GM19351 (cell line): ENCODE measurements around the gene PLD4.
"Not testable (repeated sequence)": the region's sequence is repeated elsewhere in the genome, so short reads cannot be mapped to it uniquely, and the experiment has no call there.

Source experiments
- ATAC-seq: cut with Tn5 transposase; IDR thresholded peaks from one replicate; pipeline ENCODE4 v1.9.1; 2021; ENCODE audit warnings: mild to moderate bottlenecking, moderate library complexity; ENCODE audit not compliant: unreplicated experiment

PLD4 gene

GRCh38 chr14:104939666-104940410 lies 15.2 kb downstream of the PLD4 start:
- no peak for ATAC-seq

GRCh38 chr14:104940526-104941150 lies 16.0 kb downstream of the PLD4 start:
- ATAC-seq: no peak

- no peak for ATAC-seq
Observed at GRCh38 chr14:104941508-104942365, 17.1 kb downstream of the PLD4 start.

GRCh38 chr14:104942586-104942985 lies 17.9 kb downstream of the PLD4 start:
- no peak for ATAC-seq

- not testable (repeated sequence) for ATAC-seq
Observed at GRCh38 chr14:104943216-104944015, 18.7 kb downstream of the PLD4 start.

- ATAC-seq: not testable (repeated sequence)
Observed at GRCh38 chr14:104944016-104944308, 19.3 kb downstream of the PLD4 start.

GRCh38 chr14:104944436-104945205 lies 19.9 kb downstream of the PLD4 start:
- not testable (repeated sequence) for ATAC-seq

GRCh38 chr14:104945266-104945665 lies 20.6 kb downstream of the PLD4 start:
- not testable (repeated sequence) for ATAC-seq

GRCh38 chr14:104945986-104946965 lies 21.6 kb downstream of the PLD4 start:
- ATAC-seq: not testable (repeated sequence)

GRCh38 chr14:104947201-104947600 lies 22.5 kb downstream of the PLD4 start:
- not testable (repeated sequence) for ATAC-seq

GRCh38 chr14:104947881-104948735 lies 23.4 kb downstream of the PLD4 start:
- ATAC-seq: not testable (repeated sequence)

GRCh38 chr14:104948736-104949031 lies 24.0 kb downstream of the PLD4 start:
- ATAC-seq: no peak

GRCh38 chr14:104949406-104949955 lies 24.8 kb downstream of the PLD4 start:
- ATAC-seq: not testable (repeated sequence)

GRCh38 chr14:104950021-104950420 lies 25.3 kb downstream of the PLD4 start:
- no peak for ATAC-seq

GRCh38 chr14:104950701-104951100 lies 26.0 kb downstream of the PLD4 start:
- ATAC-seq: not testable (repeated sequence)

- not testable (repeated sequence) for ATAC-seq
Observed at GRCh38 chr14:104951863-104952657, 27.4 kb downstream of the PLD4 start.

- no peak for ATAC-seq
Observed at GRCh38 chr14:104953097-104953496, 28.4 kb downstream of the PLD4 start.
